ENCODE measurements around the gene ANXA2R.

DNA sequence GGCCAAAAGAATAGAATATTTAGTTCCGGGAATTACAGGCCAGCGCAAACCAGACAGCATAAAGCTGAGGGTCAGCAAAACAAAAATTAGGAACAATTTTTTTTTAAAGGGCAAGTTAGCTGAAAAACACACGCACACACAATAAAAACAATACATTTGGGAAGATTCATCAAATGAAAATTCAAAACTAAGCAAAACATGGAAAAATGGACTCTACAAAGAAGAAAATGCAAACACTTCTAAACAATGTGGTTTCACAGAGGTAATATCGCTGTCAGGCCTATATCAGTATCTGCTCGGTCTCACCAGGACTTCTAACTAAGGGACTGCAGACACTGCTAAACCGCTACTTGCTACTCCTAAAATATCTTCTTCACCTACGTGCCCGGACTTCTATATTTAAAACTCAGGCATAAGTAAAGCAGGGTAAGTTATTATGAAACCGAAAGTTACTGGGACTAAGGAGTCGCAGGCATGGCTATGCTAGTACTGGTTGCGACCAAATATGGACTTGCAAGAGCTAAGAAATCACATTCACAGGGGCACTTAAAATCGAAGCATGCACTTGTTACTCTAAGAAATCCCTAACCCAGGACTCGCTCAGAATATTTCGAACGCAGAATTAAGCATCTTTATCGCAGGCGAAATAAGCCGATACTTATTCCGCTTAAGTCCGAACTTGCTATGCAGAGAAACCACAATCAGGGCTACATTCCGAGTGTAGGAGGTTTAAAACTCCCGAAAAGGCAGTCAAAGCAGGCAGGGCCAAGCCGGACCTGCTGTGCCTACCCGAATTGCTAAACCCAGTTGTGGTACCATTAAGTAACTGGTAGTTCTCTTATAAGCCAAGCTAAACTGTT lies 2.3 kb downstream of the ANXA2R start:
- TF ChIP-seq CTCF (IDR thresholded peaks at IDR 0.05) (no peak), EP300 (IDR thresholded peaks at IDR 0.05) (no peak), POLR2A (IDR thresholded peaks at IDR 0.05) (no peak)

Data from ovary (tissue), 3 donors.